K562 (cell line): ENCODE results near the gene OR5H6.

Source experiments
- POLR2A ChIP-seq: fragments of 450-650 bp; conservative IDR thresholded peaks from 2 replicates; pipeline ENCODE4 v1.6.1; 2016
- REST ChIP-seq, 2 experiments: fragments of 450-650 bp; formaldehyde crosslinking in 1 of 2; IDR thresholded peaks; 2 replicates each; pipeline versions ENCODE4 v1.4.0 to v1.6.1; 2014 to 2020; ENCODE audit warnings: mild to moderate bottlenecking in 2 of 2, borderline replicate concordance in 1 of 2, low read depth in 1 of 2
- SAFB2 ChIP-seq: fragments of 200-400 bp; formaldehyde crosslinking; IDR thresholded peaks from 2 replicates; pipeline ENCODE4 v1.6.1; 2018; ENCODE audit warnings: borderline replicate concordance, low read length, low read depth, moderate library complexity; ENCODE audit not compliant: severe bottlenecking

GRCh38 chr3:98232489-98232888, 31.6 kb upstream of the OR5H6 start:
- TF ChIP-seq REST (IDR thresholded peaks at IDR 0.05; ENCODE audit: borderline replicate concordance) (no peak), REST (CRISPR knock-in tag; IDR thresholded peaks at IDR 0.05; ENCODE audit: low read depth) (no peak), SAFB2 (no peak), POLR2A (no peak)
